HepG2 (cell line): ENCODE measurements around the gene ABRACL. TPM values are rescaled to one million over a fixed set of nuclear protein-coding genes. Genes with fewer than 3 reads are reported as not detected.

ENCODE experiments used
- AHDC1 ChIP-seq: sonication (generic); formaldehyde crosslinking; IDR thresholded peaks from 2 replicates; pipeline ENCODE4 v1.5.1; 2020; ENCODE audit warnings: mild to moderate bottlenecking, missing genetic modification reagents, borderline replicate concordance
- ATRX ChIP-seq: sonication (generic); formaldehyde crosslinking; IDR thresholded peaks from 2 replicates; pipeline ENCODE4 v1.4.0; 2020; ENCODE audit warnings: missing genetic modification reagents, borderline replicate concordance
- HNRNPK ChIP-seq: fragments of 200-400 bp; formaldehyde crosslinking; IDR thresholded peaks from 2 replicates; pipeline ENCODE4 v1.6.1; 2018; ENCODE audit warnings: low read length, low read depth, moderate library complexity, mild to moderate bottlenecking; ENCODE audit not compliant: poor library complexity, severe bottlenecking
- REST ChIP-seq, 2 experiments: IDR thresholded peaks; 2 replicates each; pipeline ENCODE4 v1.6.1; 2011 to 2012; ENCODE audit warnings: low read length in 2 of 2, borderline replicate concordance in 1 of 2, low read depth in 1 of 2, mild to moderate bottlenecking in 1 of 2, moderate library complexity in 1 of 2
- SAP130 ChIP-seq: IDR thresholded peaks from 2 replicates; pipeline ENCODE4 v1.6.1; 2016; ENCODE audit warnings: low read depth
- TAF1 ChIP-seq: sonication (generic); formaldehyde crosslinking; IDR thresholded peaks from 2 replicates; pipeline ENCODE4 v1.4.0; 2020; ENCODE audit warnings: missing genetic modification reagents
- ZNF441 ChIP-seq: sonication (generic); formaldehyde crosslinking; IDR thresholded peaks from 2 replicates; pipeline ENCODE4 v1.7.0; 2021; ENCODE audit warnings: missing genetic modification reagents, borderline replicate concordance
- ZNF703 ChIP-seq: sonication (generic); formaldehyde crosslinking; IDR thresholded peaks from 2 replicates; pipeline ENCODE4 v1.5.1; 2020; ENCODE audit warnings: missing genetic modification reagents, mild to moderate bottlenecking, moderate library complexity, borderline replicate concordance
- ZNF75D ChIP-seq: sonication (generic); formaldehyde crosslinking; IDR thresholded peaks from 2 replicates; pipeline ENCODE4 v1.8.1; 2023; ENCODE audit warnings: missing genetic modification reagents, mild to moderate bottlenecking, borderline replicate concordance
- ZNF768 ChIP-seq: sonication (generic); formaldehyde crosslinking; IDR thresholded peaks from 2 replicates; pipeline ENCODE4 v1.4.0; 2020; ENCODE audit warnings: missing genetic modification reagents
- polyA plus RNA-seq, 8 experiments: library from polyadenylated mRNA; depleted of rRNA in 3 of 8; stranded (reverse) in 7 of 8; unstranded in 1 of 8; fragments of >200 nt; fragmentation: Illumina TruSeq in 4 of 8; extraction: Trizol in 4 of 8; gene quantifications; 2 replicates each; pipeline versions ENCODE4 v1.2.1 to v1.2.3, GENCODE V29; 2011 to 2016; ENCODE audit warnings: low read depth in 4 of 8, missing spikeins in 1 of 8, mixed read lengths in 1 of 8; ENCODE audit not compliant: insufficient read depth in 1 of 8
- total RNA-seq, 5 experiments: library from RNA; depleted of rRNA; stranded (reverse); fragments of >200 nt; fragmentation: Illumina TruSeq; extraction: Trizol; gene quantifications; 2 replicates each; pipeline ENCODE4 v1.2.3, GENCODE V29; 2016; ENCODE audit warnings: low read depth in 1 of 5
- TF ChIP-seq, protein P1 (sequence below): sonication (generic); formaldehyde crosslinking; IDR thresholded peaks from 2 replicates; pipeline ENCODE4 v1.8.0; 2022; ENCODE audit warnings: missing genetic modification reagents, low read depth, mild to moderate bottlenecking, borderline replicate concordance
- TF ChIP-seq, protein P2 (sequence below): IDR thresholded peaks from 2 replicates; pipeline ENCODE4 v1.6.1; 2016; ENCODE audit warnings: missing genetic modification reagents, missing compliant biosample characterization
- TF ChIP-seq, protein P3 (sequence below): sonication (generic); formaldehyde crosslinking; IDR thresholded peaks from 2 replicates; pipeline ENCODE4 v1.8.1; 2023; ENCODE audit warnings: mild to moderate bottlenecking, inconsistent platforms, moderate library complexity, missing genetic modification reagents, borderline replicate concordance

Gene ABRACL
- total and polyA plus RNA-seq, 2 of the 13 experiments (the other 11 are each of a cell fraction or from before 2014, with no cell fraction given): 1.4 to 5.4 TPM

GRCh38 chr6:138987643-138988468 is 40.7 kb upstream of the ABRACL start, which contains the start of gene REPS1 (continued):
- TF ChIP-seq AHDC1 (CRISPR knock-in tag): peak; percentile 19; the same call in 1 of the 2 replicates
- no peak for TF ChIP-seq ATRX (CRISPR knock-in tag)
- TF ChIP-seq TAF1 (CRISPR knock-in tag): peak; percentile 95
- TF ChIP-seq, protein P1, sequence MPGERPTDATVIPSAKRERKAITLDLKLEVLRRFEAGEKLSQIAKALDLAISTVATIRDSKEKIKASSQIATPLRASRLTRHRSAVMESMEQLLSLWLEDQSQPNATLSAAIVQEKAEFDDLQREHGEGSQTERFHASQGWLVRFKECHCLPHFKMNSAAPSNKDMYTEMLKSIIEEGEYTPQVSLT (CRISPR knock-in tag): 0 out of 2 replicates have a peak, but pooled peaks have one; percentile 66
- TF ChIP-seq, protein P2, sequence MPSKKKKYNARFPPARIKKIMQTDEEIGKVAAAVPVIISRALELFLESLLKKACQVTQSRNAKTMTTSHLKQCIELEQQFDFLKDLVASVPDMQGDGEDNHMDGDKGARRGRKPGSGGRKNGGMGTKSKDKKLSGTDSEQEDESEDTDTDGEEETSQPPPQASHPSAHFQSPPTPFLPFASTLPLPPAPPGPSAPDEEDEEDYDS (CRISPR knock-in tag): peak; percentile 51; the same call in 1 of the 2 replicates
- no peak; the same call in none of the 2 replicates for TF ChIP-seq ZNF703
- TF ChIP-seq, protein P3, sequence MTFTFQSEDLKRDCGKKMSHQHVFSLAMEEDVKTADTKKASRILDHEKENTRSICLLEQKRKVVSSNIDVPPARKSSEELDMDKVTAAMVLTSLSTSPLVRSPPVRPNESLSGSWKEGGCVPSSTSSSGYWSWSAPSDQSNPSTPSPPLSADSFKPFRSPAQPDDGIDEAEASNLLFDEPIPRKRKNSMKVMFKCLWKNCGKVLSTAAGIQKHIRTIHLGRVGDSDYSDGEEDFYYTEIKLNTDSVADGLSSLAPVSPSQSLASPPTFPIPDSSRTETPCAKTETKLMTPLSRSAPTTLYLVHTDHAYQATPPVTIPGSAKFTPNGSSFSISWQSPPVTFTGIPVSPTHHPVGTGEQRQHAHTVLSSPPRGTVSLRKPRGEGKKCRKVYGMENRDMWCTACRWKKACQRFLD (CRISPR knock-in tag): no peak
- TF ChIP-seq HNRNPK: no peak
- TF ChIP-seq REST (IDR thresholded peaks at IDR 0.05; ENCODE audit: borderline replicate concordance in 1 of 2, low read depth in 1 of 2, low read length in 2 of 2): no peak; a peak in 1 of 4 replicates
- peak; percentile 72 for TF ChIP-seq ZNF768 (CRISPR knock-in tag)
- peak; percentile 69; the same call in 1 of the 2 replicates for TF ChIP-seq ZNF441 (CRISPR knock-in tag)
- no peak for TF ChIP-seq ZNF75D
- TF ChIP-seq SAP130 (CRISPR knock-in tag): peak; percentile 91
